KMS-11 (cell line): ENCODE data around the gene SYT7.

Source experiments
- H2AFZ ChIP-seq: fragments of 200-600 bp; sonication (generic); 2 replicates; pipeline ENCODE4 v1.6.1; 2016; ENCODE audit warnings: antibody characterized with exemption, mixed run types, low read depth
- H3K27ac ChIP-seq: fragments of 200-600 bp; sonication (generic); 2 replicates; pipeline ENCODE4 v1.6.1; 2016; ENCODE audit warnings: mild to moderate bottlenecking, mixed run types
- H3K27me3 ChIP-seq: fragments of 200-600 bp; sonication (generic); 2 replicates; pipeline ENCODE4 v1.6.1; 2017; ENCODE audit warnings: mild to moderate bottlenecking, low read depth, mixed run types, moderate library complexity; ENCODE audit not compliant: insufficient read depth
- H3K36me3 ChIP-seq: fragments of 200-600 bp; sonication (generic); 2 replicates; pipeline ENCODE4 v1.6.1; 2017; ENCODE audit warnings: mild to moderate bottlenecking, mixed run types; ENCODE audit not compliant: insufficient read depth
- H3K4me1 ChIP-seq: fragments of 200-600 bp; sonication (generic); 2 replicates; pipeline ENCODE4 v1.6.1; 2016; ENCODE audit warnings: mild to moderate bottlenecking, low read depth, mixed run types; ENCODE audit not compliant: poor library complexity, severe bottlenecking
- H3K4me2 ChIP-seq: fragments of 200-600 bp; sonication (generic); 2 replicates; pipeline ENCODE4 v1.7.0; 2016; ENCODE audit warnings: mild to moderate bottlenecking, mixed run types
- H3K4me3 ChIP-seq: fragments of 200-600 bp; sonication (generic); IDR thresholded peaks from 2 replicates; pipeline ENCODE4 v1.6.1; 2017; ENCODE audit warnings: low read depth, low read length, mixed read lengths; ENCODE audit not compliant: insufficient read depth
- H3K79me2 ChIP-seq: fragments of 200-600 bp; sonication (generic); 2 replicates; pipeline ENCODE4 v1.6.1; 2016; ENCODE audit warnings: low read depth, mixed run types; ENCODE audit not compliant: insufficient read depth
- H3K9ac ChIP-seq: fragments of 200-600 bp; sonication (generic); 2 replicates; pipeline ENCODE4 v1.6.1; 2016; ENCODE audit warnings: mild to moderate bottlenecking, mixed run types
- H4K20me1 ChIP-seq: fragments of 200-600 bp; sonication (generic); 2 replicates; pipeline ENCODE4 v1.6.1; 2016; ENCODE audit warnings: mild to moderate bottlenecking, mixed run types; ENCODE audit not compliant: insufficient read depth
- CTCF ChIP-seq: fragments of 200-600 bp; sonication (generic); conservative IDR thresholded peaks from 2 replicates; pipeline ENCODE4 v1.6.1; 2017; ENCODE audit warnings: low read depth, mild to moderate bottlenecking, antibody characterized with exemption, low read length, moderate library complexity, mixed read lengths

SYT7 gene

GRCh38 chr11:61514050-61514917 lies 66.6 kb downstream of the SYT7 start:
- TF ChIP-seq CTCF: no peak
- Histone ChIP-seq H3K9ac (no peak overlapping the region), H3K27me3 (peaks cover 70% of the 10 kb centered on the region), H3K4me1 (no peaks in the 10 kb centered on the region), H2AFZ (no peak overlapping the region), H3K4me2 (no peak overlapping the region), H3K27ac (no peak overlapping the region), H3K36me3 (no peaks in the 10 kb centered on the region), H4K20me1 (no peaks in the 10 kb centered on the region), H3K4me3 (no peak overlapping the region), H3K79me2 (no peaks in the 10 kb centered on the region)

- Histone ChIP-seq H3K36me3 (no peaks in the 10 kb centered on the region), H3K4me3 (no peak overlapping the region), H3K9ac (no peak overlapping the region), H3K79me2 (no peaks in the 10 kb centered on the region), H3K27me3 (peaks cover 61% of the 10 kb centered on the region; the same call in 1 of the 2 replicates), H4K20me1 (no peaks in the 10 kb centered on the region), H3K4me2 (no peak overlapping the region), H3K4me1 (no peaks in the 10 kb centered on the region), H3K27ac (no peak overlapping the region), H2AFZ (no peak overlapping the region)
- TF ChIP-seq CTCF: no peak
Measured at GRCh38 chr11:61513143-61513765, 67.6 kb downstream of the SYT7 start.

GRCh38 chr11:61512435-61512834 lies 68.4 kb downstream of the SYT7 start:
- Histone ChIP-seq H2AFZ (no peak overlapping the region), H4K20me1 (no peaks in the 10 kb centered on the region), H3K9ac (no peak overlapping the region), H3K4me2 (no peak overlapping the region), H3K4me3 (no peak overlapping the region), H3K27ac (no peak overlapping the region), H3K4me1 (no peaks in the 10 kb centered on the region), H3K36me3 (no peaks in the 10 kb centered on the region), H3K79me2 (no peaks in the 10 kb centered on the region), H3K27me3 (peaks cover 63% of the 10 kb centered on the region; the same call in 1 of the 2 replicates)
- no peak for TF ChIP-seq CTCF

- no peak overlapping the region for H3K4me2 ChIP-seq
- H3K27me3 ChIP-seq: peaks cover 60% of the 10 kb centered on the region; the same call in 1 of the 2 replicates
- no peak overlapping the region for H3K9ac ChIP-seq
- no peak for TF ChIP-seq CTCF
- H3K36me3 ChIP-seq: no peaks in the 10 kb centered on the region
- H4K20me1 ChIP-seq: no peaks in the 10 kb centered on the region
- H3K4me3 ChIP-seq: no peak overlapping the region
- H3K4me1 ChIP-seq: no peaks in the 10 kb centered on the region
- H2AFZ ChIP-seq: no peak overlapping the region
- no peaks in the 10 kb centered on the region for H3K79me2 ChIP-seq
- H3K27ac ChIP-seq: no peak overlapping the region
Measured at GRCh38 chr11:61511383-61511782, 69.5 kb downstream of the SYT7 start.
